Stimulated activated CD4-positive, alpha-beta T cell treated with anti-CD3 and anti-CD28 coated beads, Interleukin-2, amount 100 ng/mL, for 48 hours (primary cell): Measurements from ENCODE around the gene ZMIZ2.
"Not testable (repeated sequence)": the region's sequence is repeated elsewhere in the genome, so short reads cannot be mapped to it uniquely, and the experiment has no call there.

Experiments
- DNase-seq, 2 donors: peaks; one replicate each; pipeline ENCODE4 v3.0.0-alpha.2; 2020

The ZMIZ2 gene

DNA sequence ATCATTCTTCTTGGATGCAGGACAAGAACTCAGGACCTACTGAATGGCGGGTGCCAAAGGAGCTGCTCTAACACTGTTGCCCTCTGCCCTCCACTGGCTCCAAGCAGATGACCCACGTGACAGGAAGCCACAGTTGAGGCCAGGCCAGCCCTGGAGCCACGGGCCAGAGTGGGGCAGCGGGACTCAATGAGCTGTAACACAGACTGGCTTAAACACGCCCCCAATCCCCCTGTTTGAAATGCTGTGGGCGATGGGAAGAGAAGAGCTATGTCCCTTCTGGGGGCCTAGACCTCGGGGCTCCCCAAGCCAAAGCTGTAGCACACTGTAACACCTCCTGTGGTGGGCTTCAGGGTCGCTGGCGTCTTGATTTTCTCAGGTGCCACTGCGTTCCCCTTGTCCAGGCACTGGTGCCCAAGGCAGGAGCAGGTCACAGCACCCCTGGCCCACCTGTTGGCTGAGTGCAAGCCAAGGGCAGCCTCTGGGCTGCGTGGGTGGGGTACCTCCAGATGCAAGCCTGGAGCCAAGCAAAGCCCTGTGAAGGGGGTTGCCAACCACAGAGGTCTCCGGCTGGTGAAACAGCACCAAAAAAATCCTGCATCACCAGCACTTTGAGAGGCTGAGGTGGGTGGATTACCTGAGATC is 18.6 kb upstream of the ZMIZ2 start:
- no peak for DNase-seq

DNA sequence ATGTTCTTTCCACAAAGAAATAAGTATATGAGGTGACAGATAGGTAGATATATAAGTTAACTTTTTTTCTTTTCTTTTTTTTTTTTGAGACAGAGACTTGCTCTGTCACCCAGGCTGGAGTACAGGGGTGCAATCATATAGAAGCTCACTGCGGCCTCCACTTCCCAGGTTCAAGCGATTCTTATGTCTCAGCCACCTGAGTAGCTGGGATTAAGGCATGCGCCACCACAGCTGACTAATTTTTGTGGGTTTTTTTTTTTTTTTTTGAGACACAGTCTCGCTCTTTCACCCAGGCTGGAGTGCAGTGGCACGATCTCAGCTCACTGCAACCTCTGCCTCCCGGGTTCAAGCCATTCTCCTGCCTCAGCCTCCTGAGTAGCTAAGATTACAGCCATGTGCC is 15.7 kb upstream of the ZMIZ2 start:
- not testable (repeated sequence) for DNase-seq

DNA sequence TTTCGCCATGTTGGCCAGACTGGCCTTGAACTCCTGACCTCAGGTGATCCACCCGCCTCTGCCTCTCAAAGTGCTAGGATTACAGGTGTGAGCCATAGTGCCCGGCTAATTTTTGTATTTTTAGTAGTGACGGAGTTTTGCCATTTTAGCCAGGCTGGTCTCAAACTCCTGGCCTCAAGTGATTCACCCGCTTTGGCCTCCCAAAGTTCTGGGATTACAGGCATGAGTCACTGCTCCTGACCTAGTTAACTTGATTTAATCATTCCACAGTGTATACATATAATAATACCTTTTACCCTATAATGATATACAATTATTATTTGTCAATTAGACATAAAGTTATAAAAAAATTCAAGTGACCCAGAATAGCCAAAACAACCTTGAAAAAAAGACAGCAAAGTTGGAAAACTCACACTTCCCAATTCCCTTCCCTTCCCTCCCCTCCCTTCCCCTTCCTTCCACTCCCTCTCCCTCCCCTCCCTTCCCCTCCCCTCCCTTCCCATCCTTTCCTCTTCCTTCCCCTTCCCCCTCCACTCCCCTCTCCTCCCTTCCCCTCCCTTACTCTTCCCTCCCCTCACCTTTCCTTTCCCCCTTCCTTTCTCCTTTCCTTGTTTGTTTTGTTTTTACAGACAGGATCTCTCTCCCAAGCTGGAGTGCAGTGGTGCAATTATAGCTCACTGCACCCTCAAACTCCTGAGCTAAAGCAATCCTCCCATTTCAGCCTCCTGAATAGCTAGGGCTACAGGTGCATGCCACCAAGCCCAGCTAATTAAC is 14.8 kb upstream of the ZMIZ2 start:
- DNase-seq = no peak

DNA sequence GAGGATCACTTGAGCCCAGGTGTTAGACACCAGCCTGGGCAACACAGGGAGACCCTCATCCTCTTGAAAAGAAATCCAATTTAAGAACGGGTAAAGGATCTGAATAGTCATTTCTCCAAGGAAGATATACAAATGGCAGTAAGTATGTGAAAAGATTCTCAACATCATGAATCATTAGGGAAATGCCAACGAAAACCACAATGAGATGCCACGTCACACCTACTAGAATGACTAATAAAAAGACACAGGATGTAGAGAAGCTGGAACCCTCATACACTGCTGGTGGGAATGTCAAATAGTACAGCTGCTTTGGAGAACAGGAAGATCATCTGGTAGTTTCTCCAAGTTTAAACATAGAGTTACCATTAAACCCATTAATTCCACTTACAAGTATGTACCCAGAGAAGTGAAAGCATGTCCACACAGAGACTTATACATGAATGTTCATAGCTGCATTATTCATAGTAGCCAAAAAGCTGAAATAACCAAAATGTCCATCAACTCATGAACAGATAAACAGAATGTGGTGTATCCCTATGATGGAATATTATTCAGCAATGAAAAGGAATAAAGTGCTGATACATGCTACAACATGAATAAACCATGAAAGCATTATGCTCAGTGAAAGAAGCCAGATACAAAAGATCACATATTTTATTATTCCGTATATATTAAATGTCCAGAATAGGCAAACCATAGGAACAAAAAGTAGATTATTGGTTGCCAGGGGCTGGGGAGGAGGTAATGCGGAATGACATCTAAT is 13.1 kb upstream of the ZMIZ2 start:
- peak in 1 of 2 donors; percentile 18 for DNase-seq

DNA sequence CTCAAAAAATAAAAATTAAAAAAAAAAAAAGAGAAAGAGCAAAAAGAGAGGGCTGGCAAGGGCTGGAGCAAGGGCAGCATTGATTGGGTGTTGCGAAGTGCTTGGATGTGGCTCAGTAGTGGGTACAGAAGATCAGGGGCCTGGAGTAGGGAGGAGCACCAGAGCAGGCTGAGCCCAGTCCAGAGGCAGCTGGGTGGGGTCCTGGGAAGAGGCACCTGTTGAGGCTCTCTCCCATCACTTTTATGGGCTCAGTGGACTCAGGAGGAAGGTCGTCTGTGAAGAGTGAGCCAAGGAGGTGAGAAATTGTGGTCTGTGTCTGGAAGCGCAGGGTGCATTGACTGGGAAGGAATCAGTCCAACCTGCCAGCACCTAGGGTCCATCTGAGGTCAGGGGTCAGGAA is 11.8 kb upstream of the ZMIZ2 start:
- no peak for DNase-seq

DNA sequence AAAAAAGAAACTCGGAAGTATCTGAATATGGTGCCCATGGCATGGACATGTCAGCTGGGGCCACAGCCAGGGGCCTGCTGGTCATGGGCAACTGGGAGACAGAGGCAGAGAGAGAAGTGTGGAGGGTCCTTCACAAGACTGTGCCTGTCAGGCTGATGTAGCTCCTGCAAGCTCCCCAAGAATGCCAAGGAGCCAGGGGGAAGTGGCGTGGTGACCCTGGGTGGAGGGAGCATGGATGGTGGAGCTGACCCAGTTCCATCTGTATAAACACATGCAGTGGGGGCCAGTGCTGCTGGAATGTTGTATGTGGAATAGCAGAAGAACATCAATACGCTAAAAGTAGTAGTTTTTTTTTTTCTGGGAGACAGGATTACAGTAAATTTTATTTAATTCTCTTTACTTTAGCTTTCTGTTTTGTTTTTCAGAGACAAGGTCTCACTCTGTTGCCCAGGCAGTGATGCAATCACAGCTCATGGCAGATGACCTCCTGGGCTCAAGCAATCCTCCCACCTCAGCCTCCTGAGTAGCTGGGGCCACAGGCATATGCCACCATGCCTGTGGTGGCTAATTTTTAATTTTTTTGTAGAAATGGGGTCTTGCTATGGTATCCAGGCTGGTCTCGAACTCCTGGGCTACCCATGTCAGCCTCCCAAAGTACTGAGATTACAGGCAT is 10.5 kb upstream of the ZMIZ2 start:
- no peak for DNase-seq

DNA sequence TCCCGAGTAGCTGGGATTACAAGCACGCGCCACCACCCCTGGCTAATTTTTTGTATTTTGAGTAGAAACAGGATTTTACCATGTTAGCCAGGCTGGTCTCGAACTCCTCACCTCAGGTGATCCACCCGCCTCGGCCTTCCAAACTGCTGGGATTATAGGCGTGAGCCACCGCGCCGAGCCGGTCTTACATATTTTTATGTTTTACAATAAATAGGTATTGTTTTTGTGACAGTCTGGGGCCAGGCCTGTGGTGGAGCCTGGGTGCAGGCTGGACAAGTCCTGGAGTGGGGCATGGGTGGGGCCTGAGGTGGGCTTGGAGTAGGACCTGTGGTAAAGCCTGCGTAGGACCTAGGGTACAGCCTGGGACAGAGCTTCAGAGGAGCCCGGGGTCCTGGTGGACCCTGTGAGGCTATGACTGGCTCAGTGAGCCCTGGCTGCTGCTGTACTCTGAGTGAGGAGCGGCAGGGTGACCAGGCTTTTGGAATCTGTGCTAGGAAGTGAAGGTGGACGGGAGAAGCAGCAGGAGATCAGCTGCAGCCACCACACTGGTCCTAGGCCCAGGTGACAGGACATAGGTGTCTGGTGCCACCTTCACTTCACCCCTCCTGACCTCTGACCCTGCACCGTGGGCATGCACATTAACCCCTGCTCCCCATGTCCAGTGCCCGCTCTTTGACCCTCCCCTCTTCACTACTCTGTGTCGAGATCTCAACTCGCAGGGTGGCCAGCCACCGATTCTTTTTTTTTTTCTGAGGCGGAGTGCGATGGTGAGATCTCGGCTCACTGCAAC is 9.6 kb upstream of the ZMIZ2 start:
- DNase-seq = no peak

DNA sequence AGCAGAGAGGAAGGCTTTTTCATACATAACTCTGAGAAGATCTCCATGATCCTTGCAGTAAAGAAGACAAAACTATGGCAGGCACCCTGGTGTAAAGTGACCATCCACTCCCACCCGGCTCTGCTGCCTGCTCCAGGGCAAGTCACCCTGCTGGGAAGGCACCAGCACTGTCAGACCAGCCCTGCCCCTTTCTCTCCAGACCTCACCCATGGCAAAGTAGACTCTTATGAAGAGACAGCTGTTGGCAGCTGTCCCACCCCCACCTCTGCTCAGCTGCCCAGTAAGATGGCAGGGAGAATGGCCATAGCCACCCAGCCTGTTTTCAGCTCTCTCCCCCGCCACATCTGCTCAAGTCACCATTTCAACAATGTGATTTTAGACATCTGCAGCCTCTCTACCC is 8.6 kb upstream of the ZMIZ2 start:
- DNase-seq = no peak

DNA sequence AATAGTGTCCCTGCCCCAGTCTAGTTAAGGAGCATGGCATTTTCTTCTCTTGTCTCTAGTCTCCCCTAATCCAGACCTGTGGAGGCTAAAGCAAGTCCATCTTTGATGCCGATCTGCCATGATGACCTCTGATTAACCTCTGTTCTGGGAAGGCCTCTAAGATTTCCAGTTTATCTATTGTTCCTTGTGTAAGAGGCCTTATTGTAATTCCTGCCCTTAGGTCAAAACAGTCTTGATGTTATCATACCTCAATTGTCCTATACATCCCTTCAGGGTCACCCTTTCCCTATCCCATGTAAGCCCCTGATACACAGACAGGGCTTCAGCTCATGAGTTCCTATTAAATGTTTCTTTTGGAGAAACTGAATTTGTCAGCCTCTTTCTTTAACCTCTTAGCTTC is 4.9 kb upstream of the ZMIZ2 start:
- DNase-seq = no peak

- no peak for DNase-seq
These were observed 493 bp downstream of the ZMIZ2 start for GRCh38 chr7:44748948-44749731.

DNA sequence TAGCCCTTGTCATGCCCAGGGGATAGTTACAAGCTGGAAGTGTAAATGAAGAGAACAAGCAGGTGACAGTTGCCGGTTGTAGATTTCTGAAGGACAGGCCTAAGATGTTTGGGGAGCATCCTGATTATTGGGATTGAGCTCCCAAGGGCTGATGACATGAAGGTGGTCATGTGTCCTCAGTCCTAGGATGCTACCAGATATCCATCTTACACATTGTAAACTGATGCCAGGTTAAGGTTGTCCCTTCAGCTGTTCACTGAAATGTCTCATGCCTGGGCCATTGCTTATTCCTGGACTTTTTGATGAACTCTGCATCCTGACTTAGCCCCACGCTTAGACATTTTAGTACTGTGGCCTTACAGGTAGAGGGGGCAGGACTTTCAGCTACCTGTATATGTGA is 1.3 kb downstream of the ZMIZ2 start:
- DNase-seq = no peak

- DNase-seq = no peak
These were observed 1.8 kb downstream of the ZMIZ2 start for GRCh38 chr7:44750424-44750823.

DNA sequence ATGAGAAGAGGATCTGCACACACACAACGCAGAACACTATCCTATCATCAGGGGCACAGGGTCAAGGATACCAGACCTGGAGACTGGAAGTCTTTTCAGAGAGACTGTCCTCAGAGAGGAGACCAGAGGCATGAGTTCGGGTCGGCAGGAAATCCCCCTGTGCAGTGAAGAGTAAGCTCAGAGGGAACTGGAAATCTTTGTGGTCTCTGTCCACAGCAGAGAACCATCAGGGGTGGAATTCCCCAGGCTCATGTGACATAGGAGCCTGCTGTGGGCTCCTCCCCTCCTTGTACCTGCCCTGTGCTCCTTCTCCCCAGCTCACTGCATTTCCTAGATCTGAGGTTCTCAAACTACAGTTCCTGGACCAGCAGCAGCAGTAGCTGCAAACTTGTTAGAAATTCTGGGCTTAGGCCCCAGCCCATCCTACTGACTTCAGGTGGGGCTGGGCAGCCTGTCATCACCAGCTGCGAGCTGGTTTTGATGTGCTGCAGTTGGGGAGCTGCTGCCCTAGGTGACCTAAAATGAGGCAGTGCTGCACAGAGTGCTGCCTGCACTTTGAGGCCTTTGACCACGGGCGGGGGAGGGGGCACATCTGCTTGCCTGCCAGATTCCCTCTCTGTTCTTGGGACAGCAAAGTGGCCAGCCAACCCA is 2.4 kb downstream of the ZMIZ2 start:
- peak; percentile 23 to 40 for DNase-seq

- no peak for DNase-seq
These were observed 4.2 kb downstream of the ZMIZ2 start for GRCh38 chr7:44752822-44753221.

DNA sequence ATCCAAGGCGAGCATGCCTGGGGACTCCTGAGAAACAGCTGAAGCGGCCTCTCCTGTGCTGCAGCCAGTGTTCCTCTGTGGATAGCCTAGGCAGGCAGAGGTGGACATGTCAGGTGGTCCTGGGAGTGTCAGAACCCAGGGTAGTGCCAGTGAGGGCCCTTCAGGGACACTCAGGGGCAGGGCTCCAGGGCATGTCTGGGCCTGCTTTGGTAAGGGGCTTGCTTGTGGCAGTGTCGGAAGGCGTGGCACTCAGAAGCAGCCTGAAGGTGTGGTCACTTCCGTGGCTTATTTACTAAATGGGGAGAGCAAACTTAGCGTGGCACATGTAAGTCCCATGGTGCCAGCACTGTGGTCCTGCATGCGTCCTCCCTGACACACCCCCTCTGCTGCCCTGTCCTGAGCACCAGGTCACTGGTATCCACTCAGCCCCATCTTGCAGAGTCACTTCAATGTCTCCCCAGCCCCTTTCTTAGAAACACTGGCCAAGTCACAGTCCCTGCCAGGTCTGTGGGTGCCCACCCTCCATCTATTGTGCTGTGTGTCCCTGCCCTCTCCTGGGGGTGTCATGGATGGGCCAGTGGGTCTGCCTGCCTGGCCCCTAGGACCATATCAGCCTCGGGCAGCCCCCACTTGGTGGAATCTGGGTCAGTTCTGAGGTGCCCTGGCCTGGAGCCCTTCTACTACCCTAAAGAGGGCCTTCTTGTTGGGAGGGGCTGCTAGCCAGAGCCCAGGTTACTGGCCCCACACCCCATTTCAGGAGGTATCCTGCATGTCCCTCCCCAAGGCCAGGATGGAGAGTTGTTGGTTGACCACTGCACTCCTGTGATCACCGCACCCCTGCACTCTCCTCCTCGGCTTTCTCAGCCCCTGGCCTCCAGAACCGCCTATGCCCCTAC is 6.4 kb downstream of the ZMIZ2 start:
- DNase-seq = no peak

DNA sequence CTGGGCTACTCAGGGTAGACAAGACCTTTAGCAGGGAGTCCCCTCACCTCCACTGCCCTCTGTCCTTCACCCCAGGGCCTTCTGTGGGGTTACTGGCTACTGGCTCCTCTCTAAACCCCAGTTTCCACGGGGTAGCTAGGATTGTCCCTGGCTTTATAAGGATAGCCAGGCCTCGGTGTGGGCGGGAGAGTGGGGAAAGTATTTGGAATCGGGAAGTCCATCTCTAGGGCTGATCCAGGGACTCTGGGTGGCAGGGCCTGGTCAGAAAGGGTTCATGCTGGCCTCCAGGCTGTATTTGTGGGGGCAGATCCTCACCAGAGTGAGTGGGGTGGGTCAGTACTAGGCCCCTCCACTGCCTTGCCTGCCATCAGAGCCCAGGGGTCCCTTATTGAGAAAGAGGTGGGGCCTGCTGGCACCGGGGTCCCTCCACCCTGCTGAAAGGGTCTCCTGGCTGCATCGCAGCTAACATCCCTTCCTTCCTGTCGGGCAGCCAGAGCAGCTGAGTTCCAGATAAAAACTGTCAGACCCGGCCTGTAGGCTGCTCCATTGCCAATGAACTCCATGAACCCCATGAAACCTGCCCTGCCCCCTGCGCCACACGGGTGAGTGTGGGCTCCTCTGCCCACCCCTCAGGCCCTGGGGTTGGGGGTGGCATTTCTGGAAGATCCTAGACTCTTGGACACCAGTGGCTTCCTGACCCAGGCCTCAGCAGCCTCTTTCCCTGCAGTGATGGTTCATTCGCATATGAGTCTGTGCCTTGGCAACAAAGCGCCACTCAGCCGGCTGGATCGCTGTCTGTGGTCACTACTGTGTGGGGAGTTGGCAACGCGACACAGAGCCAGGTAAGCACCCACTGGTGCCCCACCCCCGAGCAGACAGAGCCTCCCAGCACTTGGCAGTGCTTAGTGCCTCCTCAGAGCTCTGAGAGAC is 7.3 kb downstream of the ZMIZ2 start:
- no peak for DNase-seq

- DNase-seq = no peak
These were observed 8.3 kb downstream of the ZMIZ2 start for GRCh38 chr7:44756904-44757303.

GRCh38 chr7:44757311-44757710 is 8.7 kb downstream of the ZMIZ2 start:
- DNase-seq = no peak

GRCh38 chr7:44757739-44758138 is 9.1 kb downstream of the ZMIZ2 start:
- no peak for DNase-seq
